GM21786 (cell line): ENCODE data around the gene KIAA0040.
A peak's percentile ranks its signal among the peaks of the same experiment; 100 is the strongest.

Source experiments
- ATAC-seq: cut with Tn5 transposase; IDR thresholded peaks from one replicate; pipeline ENCODE4 v1.9.1; 2021; ENCODE audit not compliant: unreplicated experiment

Gene KIAA0040

DNA sequence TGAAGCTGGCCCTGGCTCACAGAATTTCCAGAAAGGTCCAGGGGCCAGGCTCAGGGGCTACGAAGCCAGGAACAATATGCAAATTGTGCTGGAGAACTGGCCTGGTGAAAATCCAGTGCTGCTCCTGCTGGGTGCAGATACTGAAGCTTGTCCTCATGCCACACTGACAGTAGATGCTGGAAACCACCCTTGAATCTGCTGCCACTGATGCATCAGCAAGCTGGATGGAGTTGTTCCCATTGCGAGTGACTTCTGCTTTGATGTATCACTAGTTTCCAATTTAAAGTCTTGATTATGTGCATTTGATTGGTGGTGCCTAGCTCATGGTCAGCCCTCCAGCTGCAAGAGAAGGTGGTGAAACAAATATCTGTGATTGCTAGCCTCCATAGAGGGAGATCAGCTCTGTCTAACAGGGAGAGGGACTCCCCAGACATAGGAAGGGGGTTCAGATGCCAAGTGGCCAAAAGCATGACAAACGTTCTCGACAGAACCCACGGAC lies 11.0 kb upstream of the KIAA0040 start:
- ATAC-seq: no peak

DNA sequence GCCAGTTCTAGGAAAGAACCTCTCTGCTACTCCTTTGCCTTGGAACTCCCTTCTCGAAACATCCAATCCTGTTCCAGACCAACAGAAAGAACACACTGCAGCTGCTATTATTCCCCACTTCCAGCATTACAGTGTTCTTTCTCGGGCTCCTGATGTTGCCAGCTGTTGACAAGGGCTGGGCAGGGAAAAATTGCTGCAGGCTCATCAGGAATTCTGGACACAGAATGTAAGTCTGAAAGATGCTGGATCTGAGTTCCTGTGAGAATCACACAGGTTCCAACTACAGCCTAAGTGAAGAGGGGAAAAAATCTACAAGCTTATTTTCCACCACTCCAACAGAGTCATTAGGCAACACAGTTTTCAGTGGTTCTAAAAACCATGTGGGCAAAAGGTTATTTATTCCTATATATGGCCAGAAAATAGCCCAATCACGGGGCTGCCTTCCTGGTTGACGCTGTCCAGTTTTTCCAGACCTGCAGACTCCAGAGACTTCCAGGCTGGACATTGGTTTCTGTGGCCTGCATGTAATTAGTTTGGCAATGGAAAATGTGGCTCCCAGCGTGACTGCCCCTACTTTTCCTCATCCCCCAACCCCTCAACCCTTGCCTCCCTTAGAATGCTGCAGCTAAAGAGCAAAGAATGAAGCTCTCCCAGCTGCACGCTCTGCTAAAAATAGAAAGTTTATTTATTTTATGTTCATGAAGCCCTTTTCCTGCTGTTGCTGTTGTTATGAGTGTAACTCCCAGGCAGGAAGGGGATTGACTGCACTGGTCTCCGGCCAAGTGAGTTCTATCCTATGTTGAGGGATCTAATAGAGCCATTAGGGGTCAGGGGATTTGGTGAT lies 8.3 kb upstream of the KIAA0040 start:
- ATAC-seq: no peak

- ATAC-seq: no peak
Measured at GRCh38 chr1:175198332-175198731, 5.8 kb upstream of the KIAA0040 start.

- ATAC-seq: no peak
Measured at GRCh38 chr1:175197531-175197930, 5.0 kb upstream of the KIAA0040 start.

GRCh38 chr1:175195798-175196197 lies 3.2 kb upstream of the KIAA0040 start:
- ATAC-seq: no peak

DNA sequence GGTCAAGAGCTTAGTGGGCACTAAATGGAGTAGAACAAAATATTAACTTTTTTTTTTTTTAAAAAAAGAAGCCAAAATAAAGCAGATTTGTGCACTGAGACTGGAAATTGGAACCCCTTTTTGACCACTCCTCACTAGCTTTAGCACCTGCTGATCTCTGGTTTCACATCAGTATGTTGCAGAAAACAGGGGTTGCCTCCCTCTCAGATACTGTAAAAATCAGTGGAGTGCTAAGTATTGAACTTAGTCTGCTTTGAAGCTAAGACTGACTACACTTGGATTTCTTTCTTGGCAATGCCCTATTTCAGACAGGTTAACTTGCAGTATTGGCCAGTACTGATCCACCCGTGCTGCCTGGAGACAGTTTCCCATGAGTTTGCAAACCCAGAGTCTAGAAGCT lies 2.7 kb upstream of the KIAA0040 start:
- peak; percentile 33 for ATAC-seq

GRCh38 chr1:175193527-175193910 lies 943 bp upstream of the KIAA0040 start:
- no peak for ATAC-seq

GRCh38 chr1:175192111-175192629 lies 406 bp downstream of the KIAA0040 start:
- ATAC-seq: peak; percentile 3

- peak; percentile 28 for ATAC-seq
Measured at GRCh38 chr1:175191659-175192058, 917 bp downstream of the KIAA0040 start.

- peak; percentile 72 for ATAC-seq
Measured at GRCh38 chr1:175188936-175189335, 3.6 kb downstream of the KIAA0040 start.

DNA sequence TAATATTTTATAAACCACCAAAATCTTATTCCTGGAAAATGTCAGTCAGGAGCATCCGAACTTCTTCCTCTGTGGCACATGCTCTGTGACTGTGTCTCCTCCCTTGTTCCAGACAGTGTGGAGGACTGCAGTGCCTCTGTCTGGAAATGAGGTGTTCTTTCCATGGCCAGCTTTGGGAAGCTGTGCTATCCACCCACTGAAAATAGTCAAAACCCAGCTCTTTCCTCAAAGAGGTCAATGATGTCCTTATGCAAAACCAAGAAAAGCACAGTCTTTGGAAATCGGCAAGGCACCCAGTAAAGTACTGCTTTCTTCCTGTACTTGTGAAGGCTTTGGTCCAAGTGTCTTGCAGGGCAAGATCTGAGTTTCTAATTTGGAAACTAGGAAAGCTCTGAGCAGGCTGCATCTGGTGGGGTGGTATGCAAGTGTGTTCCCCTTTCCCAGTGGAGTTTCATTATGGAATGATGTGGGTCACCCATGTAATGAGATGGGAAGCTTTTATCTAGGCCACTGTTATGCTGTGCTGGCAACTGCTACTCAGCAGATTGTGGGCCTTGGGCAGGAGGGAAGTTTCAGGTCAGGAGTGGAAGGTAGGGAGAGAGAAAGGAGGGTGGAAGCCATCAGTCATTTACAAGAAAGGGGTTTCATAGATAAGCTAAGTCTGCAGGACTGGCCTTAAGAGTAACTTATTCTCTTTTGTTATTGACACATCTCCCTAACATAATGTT lies 6.0 kb downstream of the KIAA0040 start:
- no peak for ATAC-seq

DNA sequence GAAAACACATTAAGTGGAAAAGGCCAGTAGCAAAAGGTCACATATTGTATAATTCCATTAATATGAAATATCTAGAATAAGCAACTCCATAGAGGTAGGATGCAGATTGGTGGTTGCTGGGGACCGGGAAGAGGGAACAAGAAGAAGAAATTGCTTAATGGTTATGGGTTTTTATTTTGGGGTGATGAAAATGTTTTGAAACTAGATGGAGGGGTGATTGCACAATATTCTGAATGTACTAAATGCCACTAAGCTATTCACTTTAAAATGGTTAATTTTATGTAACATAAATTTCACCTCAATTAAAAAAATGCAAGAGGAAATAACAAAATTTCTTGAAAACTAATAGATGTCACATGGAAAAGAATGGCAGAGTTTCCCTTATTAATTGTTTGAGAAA lies 6.7 kb downstream of the KIAA0040 start:
- no peak for ATAC-seq

GRCh38 chr1:175183586-175183985 lies 9.0 kb downstream of the KIAA0040 start:
- ATAC-seq: no peak

DNA sequence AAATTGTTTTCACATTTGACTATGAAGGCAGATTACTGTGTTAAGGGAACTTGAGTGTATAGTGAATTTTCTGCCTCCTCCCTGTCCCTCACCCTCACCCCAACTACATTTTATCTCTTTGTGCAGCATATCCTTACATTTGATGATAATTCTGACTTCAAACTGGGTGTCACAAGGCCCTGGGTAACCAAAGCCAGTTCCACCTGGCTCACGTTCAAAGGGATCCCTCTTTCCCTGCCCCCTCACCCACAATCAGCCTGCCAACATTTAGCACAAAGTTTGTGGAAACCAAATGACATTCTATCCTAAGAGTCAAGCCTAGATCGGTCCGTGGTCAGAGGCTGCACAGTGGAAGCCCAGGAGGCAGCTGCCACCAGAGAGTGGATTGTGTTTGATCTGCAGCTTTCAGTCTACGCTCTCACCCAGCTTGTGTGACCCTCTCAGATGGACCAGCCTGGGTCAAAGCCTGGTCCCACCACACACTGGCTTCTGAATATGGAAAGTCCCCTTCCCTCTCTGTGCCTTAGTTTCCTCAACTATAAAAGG lies 10.3 kb downstream of the KIAA0040 start:
- no peak for ATAC-seq

- ATAC-seq: no peak
Measured at GRCh38 chr1:175179837-175180590, 12.6 kb downstream of the KIAA0040 start.

GRCh38 chr1:175178456-175178855 lies 14.1 kb downstream of the KIAA0040 start:
- ATAC-seq: no peak

- no peak for ATAC-seq
Measured at GRCh38 chr1:175178056-175178455, 14.5 kb downstream of the KIAA0040 start.

GRCh38 chr1:175176246-175176645 lies 16.3 kb downstream of the KIAA0040 start:
- ATAC-seq: no peak

DNA sequence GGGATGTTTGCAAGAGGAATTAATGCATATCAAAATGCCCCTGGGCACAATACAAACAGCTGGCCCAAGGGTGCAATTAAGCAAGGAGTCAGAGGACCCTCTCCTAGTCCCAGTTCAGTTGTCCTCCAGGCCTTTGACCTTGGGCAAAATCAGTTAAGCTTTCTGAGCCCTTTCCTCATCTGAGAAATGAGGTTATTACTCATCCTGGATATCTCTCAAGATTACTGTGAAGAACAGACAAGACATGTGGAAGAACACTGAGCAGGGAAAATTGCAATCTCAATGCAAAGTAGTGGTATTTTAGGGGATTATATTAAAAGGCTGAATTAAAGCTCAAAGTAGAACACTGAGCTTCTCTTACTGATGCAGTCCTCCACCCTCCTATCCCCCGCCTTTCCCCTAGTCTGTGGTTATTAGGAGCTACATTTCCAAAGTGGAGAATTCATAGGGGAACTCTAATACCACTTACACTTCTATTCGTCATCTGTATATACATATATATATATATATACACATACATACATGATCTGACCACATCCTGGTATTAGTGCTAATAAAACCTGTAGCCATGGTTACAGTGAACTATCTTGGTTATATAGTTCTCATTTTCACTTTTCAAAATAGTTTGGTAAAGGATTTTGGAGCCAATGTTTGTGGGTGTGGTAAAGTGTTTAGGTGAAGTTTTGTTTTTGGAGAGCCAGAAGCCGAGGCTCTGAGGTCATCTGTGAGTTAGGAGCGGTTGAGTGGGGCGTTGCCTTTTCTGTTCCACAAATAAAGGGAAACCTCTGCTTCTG lies 18.1 kb downstream of the KIAA0040 start:
- peak; percentile 87 for ATAC-seq

DNA sequence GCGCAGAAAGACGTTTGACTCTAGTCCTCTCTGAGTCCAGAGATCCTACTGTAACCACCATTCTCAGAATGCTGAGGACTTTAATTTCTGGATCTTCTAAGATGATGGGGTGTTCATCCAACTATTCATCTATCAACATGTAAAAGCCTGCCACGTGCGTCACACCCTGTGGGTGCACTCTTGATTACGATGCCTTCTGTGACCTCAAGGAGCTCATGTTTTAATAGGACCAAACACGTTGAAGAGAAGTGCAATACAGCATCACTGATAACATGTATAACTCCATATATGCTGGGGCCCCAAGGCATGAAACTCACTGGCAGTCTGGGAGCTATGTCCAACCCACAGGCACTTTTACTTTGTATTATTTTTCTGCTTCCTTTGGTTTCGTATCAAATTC lies 19.0 kb downstream of the KIAA0040 start:
- no peak for ATAC-seq
